Choroid plexus epithelial cell (primary cell): ENCODE results near the gene MSH2.

Source experiments
- DNase-seq: peaks from one replicate; pipeline ENCODE4 v3.0.0-alpha.2; 2010; ENCODE audit warnings: low read depth
- H3K4me3 ChIP-seq: 2 replicates; pipeline ENCODE4 v1.5.1; 2011; ENCODE audit warnings: low read depth, mild to moderate bottlenecking, control low read depth, low read length, moderate library complexity
- CTCF ChIP-seq: conservative IDR thresholded peaks from 2 replicates; pipeline ENCODE4 v1.5.1; 2011; ENCODE audit warnings: low read depth, mild to moderate bottlenecking, control low read depth, inconsistent platforms, low read length, moderate library complexity

The MSH2 gene

GRCh38 chr2:47402805-47403608 is at the start of gene MSH2:
Gene MSH2, plus strand, starts transcription at chr2:47403156. Its CDS starts 36 bp downstream, at chr2:47403192.
- peak within 1 kb of the TSS; percentile 96 for H3K4me3 ChIP-seq
- peak; percentile 93 for DNase-seq
- TF ChIP-seq CTCF = no peak

GRCh38 chr2:47354013-47354847 is 48.7 kb upstream of the MSH2 start:
- H3K4me3 ChIP-seq = no peak overlapping the region
- DNase-seq = peak; percentile 65
- no peak for TF ChIP-seq CTCF

GRCh38 chr2:47354848-47355204 is 48.1 kb upstream of the MSH2 start:
- DNase-seq = no peak
- no peak overlapping the region for H3K4me3 ChIP-seq
- no peak for TF ChIP-seq CTCF

GRCh38 chr2:47357483-47357882 is 45.5 kb upstream of the MSH2 start:
- H3K4me3 ChIP-seq = no peak overlapping the region
- DNase-seq = peak; percentile 80
- TF ChIP-seq CTCF = no peak

GRCh38 chr2:47359375-47359868 is 43.5 kb upstream of the MSH2 start:
- DNase-seq = no peak
- no peak overlapping the region for H3K4me3 ChIP-seq
- no peak for TF ChIP-seq CTCF

GRCh38 chr2:47360283-47360682 is 42.7 kb upstream of the MSH2 start:
- DNase-seq = no peak
- no peak for TF ChIP-seq CTCF
- no peak overlapping the region for H3K4me3 ChIP-seq
